OCI-LY1 (cell line): Measurements from ENCODE around the gene GNG11.

Experiments
- EZH2 ChIP-seq: fragments of 200-600 bp; sonication (generic), shearing (Covaris generic); IDR thresholded peaks from 2 replicates; pipeline ENCODE4 v1.8.0; 2017; ENCODE audit warnings: borderline replicate concordance, mixed run types, mild to moderate bottlenecking, antibody characterized with exemption, low read length, moderate library complexity, mixed read lengths
- TF ChIP-seq, protein P1 (sequence below): fragments of 200-600 bp; sonication (generic), shearing (Covaris generic); IDR thresholded peaks from 2 replicates; pipeline ENCODE4 v1.5.1; 2017; ENCODE audit warnings: mild to moderate bottlenecking, antibody characterized with exemption, low read length, moderate library complexity, mixed read lengths

DNA sequence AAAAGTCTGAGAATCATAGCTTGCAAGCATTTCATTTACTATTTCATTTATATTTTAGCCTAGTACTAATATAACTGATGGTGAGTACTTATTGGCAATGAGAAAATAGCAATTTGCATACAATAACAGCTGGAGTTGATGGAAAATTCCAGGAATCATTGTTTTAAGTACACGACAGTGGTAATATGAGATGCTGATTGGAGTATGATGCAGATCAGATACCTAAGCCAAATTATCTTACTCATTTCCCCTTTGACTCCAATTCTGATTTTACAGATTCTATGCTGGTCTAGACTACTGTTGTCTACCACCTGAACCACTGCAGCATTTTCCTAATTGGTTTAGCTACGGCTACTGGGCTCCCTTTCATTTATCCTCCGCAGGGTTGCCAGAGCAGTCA lies 36.7 kb downstream of the GNG11 start:
- no peak for TF ChIP-seq EZH2
- TF ChIP-seq, protein P1, sequence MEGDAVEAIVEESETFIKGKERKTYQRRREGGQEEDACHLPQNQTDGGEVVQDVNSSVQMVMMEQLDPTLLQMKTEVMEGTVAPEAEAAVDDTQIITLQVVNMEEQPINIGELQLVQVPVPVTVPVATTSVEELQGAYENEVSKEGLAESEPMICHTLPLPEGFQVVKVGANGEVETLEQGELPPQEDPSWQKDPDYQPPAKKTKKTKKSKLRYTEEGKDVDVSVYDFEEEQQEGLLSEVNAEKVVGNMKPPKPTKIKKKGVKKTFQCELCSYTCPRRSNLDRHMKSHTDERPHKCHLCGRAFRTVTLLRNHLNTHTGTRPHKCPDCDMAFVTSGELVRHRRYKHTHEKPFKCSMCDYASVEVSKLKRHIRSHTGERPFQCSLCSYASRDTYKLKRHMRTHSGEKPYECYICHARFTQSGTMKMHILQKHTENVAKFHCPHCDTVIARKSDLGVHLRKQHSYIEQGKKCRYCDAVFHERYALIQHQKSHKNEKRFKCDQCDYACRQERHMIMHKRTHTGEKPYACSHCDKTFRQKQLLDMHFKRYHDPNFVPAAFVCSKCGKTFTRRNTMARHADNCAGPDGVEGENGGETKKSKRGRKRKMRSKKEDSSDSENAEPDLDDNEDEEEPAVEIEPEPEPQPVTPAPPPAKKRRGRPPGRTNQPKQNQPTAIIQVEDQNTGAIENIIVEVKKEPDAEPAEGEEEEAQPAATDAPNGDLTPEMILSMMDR, result no peak
